WTC11 (cell line): ENCODE data around the gene SKI.

ENCODE experiments used
- IRF2 ChIP-seq: sonication (generic); formaldehyde crosslinking; IDR thresholded peaks from 2 replicates; pipeline ENCODE4 v1.8.0; 2022; ENCODE audit warnings: low read depth, missing genetic modification reagents, borderline replicate concordance
- NR2C2 ChIP-seq: sonication (generic); formaldehyde crosslinking; IDR thresholded peaks from 2 replicates; pipeline ENCODE4 v1.8.0; 2022; ENCODE audit warnings: mild to moderate bottlenecking, missing genetic modification reagents
- ZBTB21 ChIP-seq: sonication (generic); formaldehyde crosslinking; IDR thresholded peaks from 2 replicates; pipeline ENCODE4 v1.8.1; 2023; ENCODE audit warnings: mild to moderate bottlenecking, missing genetic modification reagents, borderline replicate concordance
- ZNF138 ChIP-seq: sonication (generic); formaldehyde crosslinking; conservative IDR thresholded peaks from 2 replicates; pipeline ENCODE4 v1.8.1; 2022; ENCODE audit warnings: mild to moderate bottlenecking, moderate library complexity, missing genetic modification reagents
- TF ChIP-seq, protein P1 (sequence below): sonication (generic); formaldehyde crosslinking; IDR thresholded peaks from 2 replicates; pipeline ENCODE4 v1.8.1; 2022; ENCODE audit warnings: low read depth, missing genetic modification reagents, borderline replicate concordance
- TF ChIP-seq, protein P2 (sequence below): sonication (generic); formaldehyde crosslinking; IDR thresholded peaks from 2 replicates; pipeline ENCODE4 v1.8.1; 2023; ENCODE audit warnings: mild to moderate bottlenecking, missing genetic modification reagents

DNA sequence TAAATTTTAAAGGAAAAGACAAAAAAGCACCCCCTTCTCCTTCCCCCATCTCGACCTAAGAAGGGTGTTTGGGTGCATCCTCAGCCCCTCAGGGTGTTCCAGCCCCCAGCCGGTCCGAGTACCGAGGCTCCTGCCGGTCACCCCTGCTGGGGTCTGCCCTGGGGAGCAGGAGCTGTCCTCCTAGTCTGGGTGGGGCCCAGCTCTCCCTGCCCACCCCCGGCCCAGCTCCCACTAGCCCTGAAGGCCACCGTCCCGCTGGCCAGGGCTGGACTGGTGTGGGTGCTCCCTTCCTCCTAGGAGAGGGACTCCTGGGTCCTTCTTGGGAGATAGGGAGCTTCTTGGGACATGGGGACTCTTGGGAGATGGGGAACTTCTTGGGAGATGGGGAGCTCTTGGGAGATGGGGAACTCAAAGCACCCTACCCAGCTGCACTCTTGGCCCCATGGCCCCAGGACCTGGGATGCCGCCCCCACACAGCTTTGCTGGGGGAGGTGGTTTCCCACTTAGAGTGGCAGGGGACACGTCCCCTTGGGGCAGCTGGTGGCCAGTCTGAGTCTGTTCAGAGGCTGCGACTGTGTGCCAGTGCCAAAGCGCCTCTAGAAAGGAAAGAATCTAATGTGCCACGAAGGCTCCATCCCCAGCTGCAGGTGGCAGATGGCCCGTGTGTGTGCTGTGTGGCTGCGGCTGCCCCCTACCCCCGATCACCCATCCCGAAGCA lies 118.7 kb downstream of the SKI start:
- TF ChIP-seq, protein P1, sequence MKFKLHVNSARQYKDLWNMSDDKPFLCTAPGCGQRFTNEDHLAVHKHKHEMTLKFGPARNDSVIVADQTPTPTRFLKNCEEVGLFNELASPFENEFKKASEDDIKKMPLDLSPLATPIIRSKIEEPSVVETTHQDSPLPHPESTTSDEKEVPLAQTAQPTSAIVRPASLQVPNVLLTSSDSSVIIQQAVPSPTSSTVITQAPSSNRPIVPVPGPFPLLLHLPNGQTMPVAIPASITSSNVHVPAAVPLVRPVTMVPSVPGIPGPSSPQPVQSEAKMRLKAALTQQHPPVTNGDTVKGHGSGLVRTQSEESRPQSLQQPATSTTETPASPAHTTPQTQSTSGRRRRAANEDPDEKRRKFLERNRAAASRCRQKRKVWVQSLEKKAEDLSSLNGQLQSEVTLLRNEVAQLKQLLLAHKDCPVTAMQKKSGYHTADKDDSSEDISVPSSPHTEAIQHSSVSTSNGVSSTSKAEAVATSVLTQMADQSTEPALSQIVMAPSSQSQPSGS (CRISPR knock-in tag): no peak
- TF ChIP-seq, protein P2, sequence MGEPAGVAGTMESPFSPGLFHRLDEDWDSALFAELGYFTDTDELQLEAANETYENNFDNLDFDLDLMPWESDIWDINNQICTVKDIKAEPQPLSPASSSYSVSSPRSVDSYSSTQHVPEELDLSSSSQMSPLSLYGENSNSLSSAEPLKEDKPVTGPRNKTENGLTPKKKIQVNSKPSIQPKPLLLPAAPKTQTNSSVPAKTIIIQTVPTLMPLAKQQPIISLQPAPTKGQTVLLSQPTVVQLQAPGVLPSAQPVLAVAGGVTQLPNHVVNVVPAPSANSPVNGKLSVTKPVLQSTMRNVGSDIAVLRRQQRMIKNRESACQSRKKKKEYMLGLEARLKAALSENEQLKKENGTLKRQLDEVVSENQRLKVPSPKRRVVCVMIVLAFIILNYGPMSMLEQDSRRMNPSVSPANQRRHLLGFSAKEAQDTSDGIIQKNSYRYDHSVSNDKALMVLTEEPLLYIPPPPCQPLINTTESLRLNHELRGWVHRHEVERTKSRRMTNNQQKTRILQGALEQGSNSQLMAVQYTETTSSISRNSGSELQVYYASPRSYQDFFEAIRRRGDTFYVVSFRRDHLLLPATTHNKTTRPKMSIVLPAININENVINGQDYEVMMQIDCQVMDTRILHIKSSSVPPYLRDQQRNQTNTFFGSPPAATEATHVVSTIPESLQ (CRISPR knock-in tag): no peak
- TF ChIP-seq IRF2 (CRISPR knock-in tag) (no peak), ZNF138 (CRISPR knock-in tag) (no peak), NR2C2 (CRISPR knock-in tag) (no peak), ZBTB21 (CRISPR knock-in tag) (no peak)
